SHP77 (cell line): ENCODE data around the gene TNFRSF13B.
"Not testable (repeated sequence)": the region's sequence is repeated elsewhere in the genome, so short reads cannot be mapped to it uniquely, and the experiment has no call there.

ENCODE experiments used
- DNase-seq, 2 experiments: peaks; one replicate each; lab custom pipeline; 2025; lab: John Stamatoyannopoulos, UW

The TNFRSF13B gene

DNA sequence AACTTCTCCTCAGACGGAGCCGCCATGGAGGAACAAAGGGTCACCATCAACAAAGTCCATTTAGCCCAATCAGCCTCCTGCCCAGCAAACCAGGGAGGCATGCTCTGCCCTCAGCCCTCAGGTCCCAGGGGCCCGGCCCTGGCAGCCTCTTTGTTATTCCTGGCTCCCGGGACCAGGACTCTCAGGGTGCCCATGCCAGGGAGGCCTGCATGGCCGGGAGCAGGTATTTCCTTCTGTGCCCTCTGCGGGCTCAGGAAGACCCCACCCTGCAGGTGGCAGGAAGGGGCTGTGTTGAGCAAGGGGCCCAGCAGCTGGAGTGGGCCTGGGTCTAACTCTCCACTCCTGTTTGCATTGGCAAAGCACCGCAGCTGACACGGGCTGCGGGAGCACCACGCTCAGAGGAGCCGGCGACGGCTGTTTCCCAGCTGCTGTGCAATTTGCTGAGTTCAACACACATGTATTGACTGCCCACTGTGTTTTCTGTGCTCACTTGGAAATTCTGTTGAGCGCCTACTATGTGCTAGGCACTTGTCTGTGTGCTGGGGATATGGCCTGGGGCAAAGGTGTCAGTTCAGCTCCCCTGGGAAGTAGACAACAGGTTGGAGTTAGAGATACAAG lies 33.2 kb upstream of the TNFRSF13B start:
- peak; percentile 55 to 68 for DNase-seq

GRCh38 chr17:17004251-17004996 lies 32.5 kb upstream of the TNFRSF13B start:
- DNase-seq: peak in 1 of 2 experiments; percentile 64

DNA sequence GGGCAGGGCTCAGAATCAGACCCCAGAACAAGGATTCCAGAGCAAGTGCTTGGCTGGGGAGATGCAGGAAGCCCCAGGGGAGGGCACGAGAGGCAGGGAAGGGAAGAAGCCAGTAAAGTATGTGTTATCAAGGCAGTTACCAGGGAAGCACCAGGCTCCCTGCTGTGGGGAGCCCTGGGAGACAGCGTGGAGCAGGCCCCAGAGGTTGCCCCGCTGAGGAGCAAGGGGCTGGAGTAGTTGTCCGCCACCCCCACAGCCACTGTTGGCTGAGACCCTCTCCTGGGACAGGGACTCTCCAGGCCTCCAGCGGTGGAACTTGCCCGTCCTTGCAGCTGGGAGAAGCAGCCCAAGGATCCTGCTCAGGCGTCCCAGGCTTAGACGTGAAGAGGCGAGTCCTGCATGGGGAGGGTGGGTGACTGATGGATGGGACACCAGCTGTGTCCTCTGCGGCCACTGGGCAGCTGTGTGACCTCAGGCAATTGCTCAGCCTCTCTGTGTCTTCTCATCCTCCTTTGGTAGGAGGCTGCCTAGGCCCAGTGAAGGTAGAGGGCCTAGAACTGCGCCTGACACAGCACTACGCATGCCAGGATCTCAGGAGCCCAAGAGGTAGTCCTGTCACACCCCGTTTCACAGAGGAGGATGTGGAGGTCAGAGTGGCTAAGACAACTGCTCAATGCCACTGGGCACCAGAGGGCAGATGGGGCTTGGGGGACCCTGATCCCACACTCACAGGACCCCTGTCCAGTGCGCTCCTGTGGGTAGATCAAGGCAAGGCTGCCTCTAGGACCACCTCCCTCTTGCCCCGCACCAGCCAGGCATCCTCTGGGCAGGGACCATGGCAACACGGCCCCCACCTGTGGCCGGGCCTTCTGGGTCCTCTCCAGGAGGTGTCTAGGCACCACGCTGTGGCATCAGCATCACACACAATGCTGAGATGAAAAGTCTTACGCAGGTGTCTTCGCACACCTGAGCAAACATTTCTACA lies 31.1 kb upstream of the TNFRSF13B start:
- DNase-seq: not testable (repeated sequence)

DNA sequence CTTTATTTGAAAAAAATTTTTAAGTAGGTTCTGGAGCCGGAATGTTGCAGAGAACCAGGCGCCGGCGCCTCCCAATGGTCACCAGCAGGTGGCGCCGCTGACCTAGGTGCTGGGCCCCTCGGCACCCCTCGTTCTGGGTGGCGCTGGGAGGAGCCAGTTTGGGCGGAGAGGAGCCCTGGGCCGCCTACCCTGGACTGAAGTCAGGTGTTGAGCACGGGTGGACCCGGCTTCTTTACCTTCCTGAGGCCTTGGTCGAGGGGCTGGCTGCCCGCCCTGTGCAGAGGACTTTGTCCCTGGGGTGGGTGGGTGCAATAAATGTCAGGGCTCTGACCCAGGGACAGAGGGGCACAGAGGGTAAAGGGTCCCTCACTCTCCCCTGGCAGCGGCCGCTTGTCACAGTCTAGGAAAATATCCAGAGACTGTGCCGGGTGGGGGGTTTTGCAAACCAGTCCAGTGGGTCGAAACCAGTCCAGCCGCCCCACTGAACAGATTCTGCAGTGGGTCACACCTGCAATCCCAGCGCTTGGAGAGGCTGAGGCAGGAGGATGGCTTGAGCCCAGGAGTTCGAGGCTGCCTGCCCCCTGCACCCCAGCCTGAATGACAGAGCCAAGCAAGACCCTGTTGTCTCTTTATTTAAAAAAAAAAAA lies 30.1 kb upstream of the TNFRSF13B start:
- peak; percentile 82 to 93 for DNase-seq

DNA sequence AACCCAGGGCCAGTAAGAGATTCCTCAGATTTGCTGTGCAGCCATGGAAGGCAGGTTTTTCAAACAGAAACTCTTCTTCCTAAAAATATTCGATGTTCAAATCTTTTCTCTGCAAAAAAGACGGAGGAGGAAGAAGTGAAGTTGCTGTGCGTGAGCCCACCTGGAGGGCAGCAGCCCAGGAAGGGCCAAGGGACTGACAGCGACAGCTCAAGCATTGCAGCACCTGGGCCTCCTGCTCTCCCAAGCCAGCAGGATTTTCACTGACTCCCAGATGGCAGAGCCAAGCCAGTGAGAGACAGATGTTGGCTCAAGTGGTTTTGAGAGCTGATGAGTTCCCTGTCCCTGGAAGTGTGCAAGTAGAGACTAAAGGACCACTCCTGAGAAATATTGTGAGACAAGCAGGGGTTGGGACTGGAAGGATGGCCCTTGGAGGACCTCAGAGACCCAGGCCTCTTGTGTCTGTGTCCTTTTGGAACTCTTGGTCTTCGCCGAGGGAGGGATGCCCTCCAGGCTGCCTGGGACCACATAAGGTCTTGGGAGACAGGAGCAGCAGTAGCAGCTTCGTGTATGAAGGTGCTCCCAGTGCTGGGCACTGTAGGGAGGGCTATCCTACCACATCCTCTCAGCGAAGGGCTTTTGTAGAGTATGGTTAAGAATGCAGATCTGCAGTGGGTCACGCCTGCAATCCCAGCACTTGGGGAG lies 29.3 kb upstream of the TNFRSF13B start:
- peak in 1 of 2 experiments; percentile 70 for DNase-seq

GRCh38 chr17:16999931-17000625 lies 28.2 kb upstream of the TNFRSF13B start:
- no peak for DNase-seq

- peak in 1 of 2 experiments; percentile 43 for DNase-seq
Observed at GRCh38 chr17:16997514-16998429, 25.9 kb upstream of the TNFRSF13B start.

- DNase-seq: not testable (repeated sequence)
Observed at GRCh38 chr17:16996726-16997125, 24.8 kb upstream of the TNFRSF13B start.

- no peak for DNase-seq
Observed at GRCh38 chr17:16995930-16996329, 24.0 kb upstream of the TNFRSF13B start.

DNA sequence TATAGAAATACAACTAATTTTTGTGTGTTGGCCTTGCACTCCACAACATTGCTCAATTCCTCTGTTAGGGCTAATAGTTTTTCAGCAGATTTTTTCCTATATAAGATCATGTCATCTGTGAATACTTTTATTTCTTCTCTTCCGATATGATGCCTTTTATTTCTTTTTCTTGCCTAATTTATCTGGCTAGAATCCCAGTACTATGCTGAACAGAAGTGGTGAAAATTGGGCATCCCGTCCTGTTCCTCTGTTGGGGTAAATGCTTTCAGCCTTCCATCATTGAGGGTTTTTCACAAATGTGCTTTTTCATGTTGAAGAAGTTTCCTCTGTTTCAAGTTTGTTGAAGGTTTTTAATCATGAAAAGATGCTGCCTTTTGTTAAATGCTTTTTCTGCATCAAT lies 22.7 kb upstream of the TNFRSF13B start:
- DNase-seq: no peak

GRCh38 chr17:16991349-16992009 lies 19.6 kb upstream of the TNFRSF13B start:
- DNase-seq: peak; percentile 93 to 99

GRCh38 chr17:16989953-16990860 lies 18.3 kb upstream of the TNFRSF13B start:
- DNase-seq: no peak

- DNase-seq: no peak
Observed at GRCh38 chr17:16989230-16989952, 17.5 kb upstream of the TNFRSF13B start.

GRCh38 chr17:16988749-16989229 lies 16.9 kb upstream of the TNFRSF13B start:
- DNase-seq: no peak

DNA sequence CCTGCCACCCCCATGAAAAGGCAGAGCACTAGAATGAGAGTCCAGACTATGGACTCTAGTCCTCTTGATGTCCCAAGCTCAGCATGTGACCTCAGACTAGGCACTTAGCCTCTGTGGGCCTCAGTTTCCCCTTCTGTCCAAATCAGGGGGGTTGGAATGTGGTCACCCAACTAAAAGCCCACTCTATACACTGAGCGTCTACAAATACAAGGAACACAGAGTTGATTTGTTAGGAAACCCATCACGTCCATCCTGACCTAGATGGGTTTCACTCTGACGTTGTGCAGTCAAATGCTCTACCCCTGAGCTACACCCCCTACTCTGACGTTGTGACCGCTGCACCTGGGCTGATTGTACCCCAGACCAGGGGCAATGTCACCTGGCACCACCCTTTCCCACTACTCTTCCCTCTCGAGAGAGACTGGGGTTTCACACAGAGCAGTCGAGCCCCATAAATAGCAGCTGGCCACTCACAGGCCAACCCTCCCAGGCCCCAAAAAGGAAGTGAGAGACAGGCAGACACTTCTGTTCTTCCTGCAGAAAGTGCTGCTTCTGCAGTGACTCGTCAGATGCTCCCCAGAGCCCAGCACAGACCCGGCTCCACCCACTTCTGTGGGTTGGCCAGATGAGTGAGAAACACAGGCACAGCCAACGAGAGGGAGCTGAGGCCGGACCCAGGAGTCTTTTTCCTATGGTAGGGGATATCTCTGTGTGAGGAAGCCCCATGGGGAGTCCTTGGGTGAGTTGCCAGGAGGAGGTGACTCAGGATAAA lies 16.1 kb upstream of the TNFRSF13B start:
- peak in 1 of 2 experiments; percentile 70 for DNase-seq
